ENCODE measurements around the gene ZNF701. TPM values are rescaled to one million over a fixed set of nuclear protein-coding genes. Genes with fewer than 3 reads are reported as not detected.
A peak's percentile ranks its signal among the peaks of the same experiment; 100 is the strongest.
"Not testable (repeated sequence)": the region's sequence is repeated elsewhere in the genome, so short reads cannot be mapped to it uniquely, and the experiment has no call there.

The ZNF701 gene
- total RNA-seq, 6 donors from 2014 or later: 6.8 to 25.3 (median 16.0) TPM

- TF ChIP-seq POLR2AphosphoS5 (IDR thresholded peaks at IDR 0.05) (no peak), EP300 (IDR thresholded peaks at IDR 0.05) (no peak), CTCF (IDR thresholded peaks at IDR 0.05) (no peak), POLR2A (IDR thresholded peaks at IDR 0.05) (no peak)
- Histone ChIP-seq H3K4me1 (peaks cover 7 to 18% (median 12%) of the 10 kb centered on the region in 4 donors), H3K9me3 (peaks cover 0 to 67% (median 51%) of the 10 kb centered on the region in 4 donors), H3K4me3 (no peak overlapping the region), H3K27me3 (no peaks in the 10 kb centered on the region), H3K27ac (no peak overlapping the region), H3K36me3 (peaks cover 0 to 13% (median 7%) of the 10 kb centered on the region in 4 donors)
- DNase-seq (no peak), ATAC-seq (ENCODE audit: low FRiP score in 2 of 2) (no peak)
- 94 to 95% methylated on average over 2 of the region's 2 CpGs for WGBS, 2 donors
Measured at GRCh38 chr19:52566588-52566987, 3.5 kb upstream of the ZNF701 start.

- no peak for TF ChIP-seq CTCF (IDR thresholded peaks at IDR 0.05)
- TF ChIP-seq EP300 (IDR thresholded peaks at IDR 0.05): no peak
- no peak for TF ChIP-seq POLR2AphosphoS5 (IDR thresholded peaks at IDR 0.05)
- no peak for TF ChIP-seq POLR2A (IDR thresholded peaks at IDR 0.05)
- H3K27ac ChIP-seq: no peak overlapping the region
- ATAC-seq (ENCODE audit: low FRiP score in 2 of 2): no peak
- no peak overlapping the region for H3K4me3 ChIP-seq
- peaks cover 7 to 18% (median 12%) of the 10 kb centered on the region in 4 donors for H3K4me1 ChIP-seq
- WGBS, 2 donors: 95 to 96% methylated on average over 14 of the region's 14 CpGs
- peaks cover 0 to 14% (median 3%) of the 10 kb centered on the region in 4 donors for H3K36me3 ChIP-seq
- DNase-seq: peak in 1 of 2 donors; percentile 24
- peaks cover 0 to 54% (median 44%) of the 10 kb centered on the region in 4 donors for H3K9me3 ChIP-seq
- H3K27me3 ChIP-seq: no peaks in the 10 kb centered on the region
Measured at GRCh38 chr19:52567921-52568320, 2.2 kb upstream of the ZNF701 start.

GRCh38 chr19:52569638-52569999 lies 468 bp upstream of the ZNF701 start:
- Histone ChIP-seq H3K36me3 (peaks cover 5 to 25% (median 14%) of the 10 kb centered on the region in 4 donors), H3K4me3 (peak overlapping the region in 3 of 4 donors; percentile 70 to 80 (median 71)), H3K27ac (peak overlapping the region; percentile 82 to 94 (median 85)), H3K4me1 (peaks cover 7 to 18% (median 12%) of the 10 kb centered on the region in 4 donors), H3K9me3 (peaks cover 0 to 42% (median 28%) of the 10 kb centered on the region in 4 donors)
- DNase-seq: peak in 1 of 2 donors; percentile 61
- 11 to 12% methylated on average over 13 of the region's 13 CpGs for WGBS, 2 donors
- peak; percentile 35 to 56 for ATAC-seq (ENCODE audit: low FRiP score in 2 of 2)
- H3K27me3 ChIP-seq: not testable (repeated sequence)

GRCh38 chr19:52584736-52585440 lies 14.8 kb downstream of the ZNF701 start:
- Histone ChIP-seq H3K27ac (no peak overlapping the region), H3K4me1 (no peaks in the 10 kb centered on the region), H3K4me3 (peak overlapping the region in 1 of 4 donors; percentile 30), H3K9me3 (peaks cover 0 to 50% (median 44%) of the 10 kb centered on the region in 4 donors), H3K36me3 (peaks cover 17 to 64% (median 37%) of the 10 kb centered on the region in 4 donors), H3K27me3 (no peaks in the 10 kb centered on the region)
- TF ChIP-seq EP300 (IDR thresholded peaks at IDR 0.05) (no peak), POLR2A (IDR thresholded peaks at IDR 0.05) (no peak), POLR2AphosphoS5 (IDR thresholded peaks at IDR 0.05) (no peak), CTCF (IDR thresholded peaks at IDR 0.05) (no peak)
- 78 to 81% methylated on average over 33 to 39 of the region's 39 CpGs for WGBS, 2 donors
- DNase-seq: peak in 1 of 2 donors; percentile 69
- ATAC-seq (ENCODE audit: low FRiP score in 2 of 2): peak; percentile 26 to 78

GRCh38 chr19:52585604-52586003 lies 15.5 kb downstream of the ZNF701 start:
- Histone ChIP-seq H3K4me3 (no peak overlapping the region), H3K4me1 (no peaks in the 10 kb centered on the region), H3K9me3 (peaks cover 0 to 50% (median 41%) of the 10 kb centered on the region in 4 donors), H3K27me3 (no peaks in the 10 kb centered on the region), H3K36me3 (peaks cover 18 to 64% (median 31%) of the 10 kb centered on the region in 4 donors), H3K27ac (no peak overlapping the region)
- DNase-seq (no peak), ATAC-seq (ENCODE audit: low FRiP score in 2 of 2) (no peak)
- WGBS, 2 donors: 81 to 91% methylated on average over 6 of the region's 6 CpGs
- TF ChIP-seq POLR2A (IDR thresholded peaks at IDR 0.05) (no peak), POLR2AphosphoS5 (IDR thresholded peaks at IDR 0.05) (no peak), EP300 (IDR thresholded peaks at IDR 0.05) (no peak), CTCF (IDR thresholded peaks at IDR 0.05) (no peak)

All from upper lobe of left lung (tissue), 6 donors.